ENCODE measurements around the gene ZNF341. TPM values are rescaled to one million over a fixed set of nuclear protein-coding genes. Genes with fewer than 3 reads are reported as not detected.
"Not testable (repeated sequence)": the region's sequence is repeated elsewhere in the genome, so short reads cannot be mapped to it uniquely, and the experiment has no call there.

The ZNF341 gene
- total RNA-seq, result 0.44 and 0.99 TPM in 2 replicates

DNA sequence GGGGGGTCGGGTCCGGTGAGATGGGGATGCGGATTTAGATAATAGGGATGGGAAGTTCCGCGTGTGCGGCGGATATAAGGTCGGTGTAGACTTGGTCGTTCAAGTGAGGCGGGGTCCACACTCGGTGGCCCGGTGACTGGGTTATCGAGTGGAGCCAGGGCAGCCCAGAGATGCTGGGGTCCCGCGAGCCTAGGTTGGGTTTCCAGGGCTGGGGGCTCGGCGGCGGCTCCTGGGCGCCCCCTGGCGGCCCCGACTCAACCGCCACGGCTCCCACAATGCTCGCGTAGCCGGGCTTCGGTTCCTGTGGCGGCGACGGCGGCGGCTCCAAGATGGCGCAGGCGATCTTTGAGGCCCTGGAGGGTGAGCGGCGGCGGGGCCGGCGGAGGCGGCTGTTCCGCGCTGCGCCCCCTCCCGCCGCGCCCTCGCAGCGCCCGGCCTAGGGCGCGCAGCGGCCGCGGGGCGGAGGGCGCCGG lies at the start of gene ZNF341:
TSS of gene ZNF341 (plus strand) at position 304 of the 473 bp plus-strand sequence. CDS start at position 330, 26 bp downstream.
- peak; percentile 85 to 92 for DNase-seq (ENCODE audit: low read depth in 2 of 2)

DNA sequence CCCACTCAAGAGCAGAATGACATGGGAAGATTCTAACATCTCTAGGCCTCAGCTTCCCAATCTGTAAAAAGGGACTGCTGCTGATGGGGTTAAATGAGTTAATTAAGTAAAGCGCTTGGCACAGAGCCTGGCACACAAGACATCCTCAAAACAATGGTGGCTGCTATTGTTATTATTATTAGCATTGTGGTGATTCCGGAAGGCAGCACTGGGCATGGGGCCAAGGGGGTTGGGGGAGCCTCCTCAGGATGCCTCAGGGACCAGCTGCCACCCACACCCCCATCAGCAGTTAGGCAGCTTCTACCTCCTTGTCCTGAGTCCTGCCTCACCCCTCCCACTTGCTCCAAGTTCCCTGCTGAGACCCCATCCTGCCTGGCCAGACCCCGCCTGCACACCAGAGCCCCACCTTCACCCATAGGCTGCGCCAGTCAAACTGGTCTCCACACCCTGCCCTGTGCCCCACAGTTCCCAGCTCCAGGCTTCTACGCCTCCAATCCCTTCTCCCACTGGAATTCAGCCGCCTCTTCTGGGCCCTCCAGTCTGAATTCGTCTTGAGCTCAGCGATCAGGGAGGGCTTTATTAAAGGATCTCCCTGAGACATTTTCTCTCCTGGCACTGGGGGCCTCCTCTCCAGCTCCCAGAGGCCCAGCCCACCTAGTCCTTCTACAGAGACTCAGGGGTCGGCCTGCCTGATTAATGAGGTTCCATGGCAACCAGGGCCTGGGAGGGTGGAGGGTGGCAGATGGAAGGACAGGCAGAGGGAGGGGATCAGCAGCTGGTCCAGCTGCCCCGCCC lies 47.1 kb upstream of the ZNF341 start:
- peak; percentile 31 to 62 for DNase-seq (ENCODE audit: low read depth in 2 of 2)

DNA sequence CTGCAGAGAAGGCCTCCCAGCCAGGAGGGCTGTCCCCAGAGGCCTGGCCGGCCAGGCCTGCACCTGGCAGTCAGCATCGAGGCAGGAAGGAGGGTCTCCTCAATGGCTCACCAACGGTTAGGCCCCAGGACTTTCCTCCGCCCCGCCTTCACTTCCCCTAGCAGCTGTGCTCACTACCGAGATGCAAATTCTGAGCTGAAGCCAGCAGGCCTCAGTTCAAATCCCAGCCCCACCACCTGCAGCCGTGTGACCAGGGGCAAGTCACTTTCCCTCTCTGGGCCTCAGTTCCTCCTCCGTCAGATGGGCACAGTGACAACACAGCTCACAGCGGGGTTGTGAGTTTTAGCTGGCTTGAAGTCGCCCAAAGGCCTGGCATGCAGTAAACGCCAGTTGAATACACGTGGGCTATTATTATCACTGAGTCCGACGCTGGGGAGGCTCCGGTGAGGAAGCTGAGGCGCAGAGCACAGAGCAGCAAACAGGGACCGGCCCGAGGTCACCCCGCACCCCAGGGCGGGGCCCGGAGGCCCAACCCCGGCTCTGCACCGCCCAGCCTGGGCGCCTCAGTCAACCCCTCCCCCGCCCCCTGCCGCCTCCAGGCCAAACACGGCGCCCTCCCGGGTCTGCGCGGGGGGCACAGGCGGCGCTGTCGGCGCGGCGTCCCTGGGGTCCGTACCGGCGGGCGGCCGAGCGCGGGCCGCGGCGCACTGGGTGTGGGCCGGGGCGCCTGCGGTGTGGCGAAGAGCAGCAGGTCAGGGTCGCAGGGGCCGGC lies 46.3 kb upstream of the ZNF341 start:
- peak in 1 of 2 donors; percentile 20 for DNase-seq (ENCODE audit: low read depth in 2 of 2)

DNA sequence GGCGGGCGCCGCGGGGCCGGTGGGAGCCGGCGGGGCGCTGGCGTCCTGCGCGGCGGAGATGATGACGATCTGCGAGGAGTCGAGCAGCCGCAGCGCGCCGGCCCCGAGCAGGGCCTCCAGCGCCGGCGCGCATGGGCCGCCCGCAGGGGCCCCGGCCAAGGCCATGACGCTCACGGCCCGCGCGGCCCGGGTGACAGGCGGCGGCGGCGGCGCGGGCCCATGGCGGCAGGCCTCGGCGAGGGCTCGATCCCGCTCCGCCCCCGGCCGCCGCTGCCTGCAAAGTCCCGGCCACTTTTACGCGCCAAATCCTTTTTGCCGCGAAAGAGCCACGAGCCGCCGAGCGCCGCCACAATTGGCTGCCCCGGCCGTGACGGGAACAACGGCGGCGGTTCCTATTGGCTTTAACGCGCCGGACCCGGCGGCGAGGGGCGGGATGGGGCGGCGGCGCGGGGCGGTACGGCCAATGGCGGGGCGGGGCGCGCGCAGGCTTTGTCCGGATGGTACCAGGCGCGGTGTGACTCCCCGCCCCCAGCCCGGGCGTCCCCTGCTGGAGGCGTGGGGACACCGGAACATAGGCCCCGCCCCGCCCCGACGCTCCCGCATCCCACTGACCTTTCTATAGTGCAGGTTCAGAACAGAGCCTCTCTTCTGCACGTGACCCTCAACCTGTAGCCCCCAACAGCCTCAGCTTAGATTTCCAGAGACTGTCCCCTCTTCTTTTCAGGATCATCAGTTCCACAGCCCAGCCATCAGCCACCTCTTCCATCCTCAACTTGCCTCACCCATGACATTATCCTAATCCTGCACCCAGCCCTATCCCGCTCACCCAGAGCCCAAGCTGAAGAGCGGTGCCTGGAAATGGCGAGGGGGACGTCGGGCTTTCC lies 45.5 kb upstream of the ZNF341 start, which contains the start of gene E2F1:
TSS of gene E2F1 (minus strand) at position 286 of the 884 bp plus-strand sequence. CDS start at position 165, 121 bp downstream.
- peak; percentile 94 to 95 for DNase-seq (ENCODE audit: low read depth in 2 of 2)

DNA sequence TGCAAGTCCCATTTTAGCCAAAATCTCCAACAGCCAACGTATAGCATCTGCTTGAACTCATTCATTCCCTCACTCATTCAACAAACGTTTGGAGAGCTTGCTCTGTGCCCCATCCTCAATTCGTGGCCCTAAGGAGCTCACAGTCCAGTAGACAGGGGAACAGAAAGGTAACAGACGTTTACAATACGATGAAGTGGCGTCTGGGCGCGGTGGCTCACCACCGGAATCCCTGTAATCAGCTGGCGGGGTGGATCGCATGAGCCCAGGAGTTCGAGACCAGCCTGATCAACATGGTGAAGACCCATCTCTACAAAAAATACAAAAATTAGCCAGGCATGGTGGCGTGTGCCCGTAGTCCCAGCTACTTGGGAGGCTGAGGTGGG lies 44.8 kb upstream of the ZNF341 start:
- DNase-seq (ENCODE audit: low read depth in 2 of 2), result no peak

DNA sequence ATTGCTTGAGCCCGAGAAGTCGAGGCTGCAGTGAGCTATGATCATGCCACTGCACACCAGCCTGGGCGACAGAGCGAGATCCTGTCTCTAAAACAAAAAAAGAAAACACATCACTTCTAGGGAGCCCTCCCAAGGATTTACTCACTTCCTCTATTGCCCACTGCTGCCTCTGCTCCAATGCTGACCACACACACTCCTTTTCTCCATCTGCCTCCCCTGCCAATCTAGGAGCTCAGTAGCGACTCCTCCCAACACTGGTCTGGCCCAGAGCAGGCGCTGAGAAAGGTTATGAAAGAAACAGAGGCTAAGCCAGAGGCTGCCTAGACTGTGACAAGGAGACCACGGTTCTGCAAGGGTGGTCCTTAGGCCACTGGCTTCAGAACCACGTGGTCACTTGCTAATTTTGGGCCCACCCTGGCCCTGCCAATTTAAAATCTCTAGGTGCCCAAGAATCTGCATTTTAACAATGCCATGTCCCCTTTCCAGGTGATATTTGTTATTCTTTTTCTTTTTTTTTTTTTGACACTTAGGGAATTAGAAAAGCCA lies 44.4 kb upstream of the ZNF341 start:
- DNase-seq (ENCODE audit: low read depth in 2 of 2), result peak in 1 of 2 donors; percentile 58

DNA sequence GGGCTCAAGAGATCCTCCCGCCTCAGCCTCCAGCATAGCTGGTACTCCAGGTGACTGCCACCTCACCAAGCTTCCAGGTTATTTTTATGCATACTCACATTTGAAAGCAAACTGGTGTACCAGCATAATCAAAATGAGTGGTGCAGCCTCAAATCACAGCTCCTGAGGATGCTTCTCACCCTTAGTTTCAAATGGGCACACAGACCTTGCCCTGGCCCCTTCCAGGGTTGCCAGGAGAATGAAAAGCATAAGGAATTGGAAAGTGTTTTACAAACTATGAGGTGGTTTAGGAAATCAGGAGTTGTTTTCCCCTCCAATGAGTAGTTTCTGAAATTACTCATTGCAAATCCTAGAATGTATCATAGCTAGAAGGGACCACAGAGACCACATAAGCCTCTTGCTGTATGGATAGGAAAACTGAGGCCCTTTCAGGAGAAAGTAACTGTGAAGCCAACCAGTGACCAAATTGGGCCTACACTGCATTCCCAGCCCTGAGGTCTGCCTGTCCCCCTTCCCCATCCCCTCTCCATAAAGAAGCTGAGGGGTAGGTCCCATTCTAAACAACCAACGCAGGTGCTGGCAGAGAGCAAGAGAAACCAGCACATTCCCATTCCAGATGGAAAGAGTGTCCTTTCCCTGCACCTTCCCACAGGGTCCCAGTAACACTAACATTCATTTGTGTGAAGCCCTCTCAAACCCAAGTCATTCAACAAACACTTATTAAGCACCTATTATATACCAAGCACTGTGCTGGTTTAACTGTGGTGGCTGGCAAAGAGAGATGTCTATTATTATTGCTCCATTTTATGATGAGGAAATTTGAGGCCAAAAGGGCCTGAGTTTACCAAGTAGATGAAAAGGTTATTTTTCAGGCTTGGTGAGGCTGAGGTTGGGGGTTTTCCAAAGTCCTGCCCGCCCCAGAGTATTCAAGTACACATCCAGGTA lies 43.5 kb upstream of the ZNF341 start:
- no peak for DNase-seq (ENCODE audit: low read depth in 2 of 2)

DNA sequence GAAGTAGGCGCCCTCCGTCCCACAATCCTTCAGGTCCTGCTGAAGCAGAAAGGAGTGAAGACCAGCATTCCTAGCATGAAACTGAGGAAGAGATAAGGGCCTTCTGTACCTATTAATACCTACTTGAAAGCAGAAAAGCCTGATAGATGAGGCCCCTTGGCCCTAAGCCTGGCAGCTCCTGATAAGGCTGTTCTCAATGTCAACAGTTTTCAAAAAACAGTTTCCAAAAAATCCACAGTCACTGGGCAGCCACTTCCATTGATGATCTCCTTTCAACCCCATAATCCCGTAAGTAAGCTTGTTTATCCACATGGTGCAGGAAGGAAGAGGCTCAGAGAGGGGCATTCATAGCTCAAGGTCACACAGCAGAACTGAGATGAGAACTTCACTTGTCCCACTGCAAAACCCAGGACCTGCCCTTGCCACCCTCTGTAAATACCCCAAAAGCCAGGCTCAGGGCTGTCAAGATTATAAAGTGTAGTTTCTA lies 42.8 kb upstream of the ZNF341 start:
- DNase-seq (ENCODE audit: low read depth in 2 of 2), result no peak

DNA sequence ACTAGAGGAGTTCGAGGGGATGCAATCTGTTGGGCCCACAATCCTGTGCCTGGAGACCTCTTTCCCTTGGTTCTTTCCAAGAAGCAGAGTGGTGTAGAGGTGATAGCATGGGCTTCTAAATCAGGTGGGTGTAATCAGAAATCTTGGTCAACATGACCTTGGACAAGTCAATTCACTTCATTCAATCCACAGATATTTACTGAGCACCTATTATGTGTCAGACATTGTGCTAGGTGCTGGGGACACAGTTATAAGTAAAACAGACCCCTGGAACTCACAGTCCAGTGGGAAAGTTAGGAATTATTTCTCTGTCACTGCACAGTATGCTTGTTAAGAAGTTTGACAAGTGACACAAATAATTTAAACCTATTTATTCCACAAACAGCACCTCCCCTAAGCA lies 42.3 kb upstream of the ZNF341 start:
- no peak for DNase-seq (ENCODE audit: low read depth in 2 of 2)

DNA sequence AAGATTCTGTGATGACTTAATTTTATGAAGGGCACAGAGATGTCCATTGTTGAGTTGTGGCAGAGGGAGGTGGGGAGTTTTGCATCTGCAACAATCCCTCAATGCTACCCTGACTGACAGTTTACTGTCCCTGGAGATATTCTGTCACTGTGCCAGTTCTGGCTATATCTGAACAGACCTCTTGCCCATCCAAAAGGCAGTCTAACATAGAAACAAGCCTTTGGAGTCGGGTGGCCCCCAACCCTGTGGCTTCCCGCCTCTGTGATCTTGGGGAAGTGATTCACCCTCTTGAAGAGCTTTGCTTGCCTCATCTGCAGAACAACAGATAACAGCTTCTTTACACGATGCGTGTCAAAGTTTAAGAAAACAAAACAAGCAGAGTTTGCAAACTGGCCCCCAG lies 41.8 kb upstream of the ZNF341 start:
- DNase-seq (ENCODE audit: low read depth in 2 of 2), result peak in 1 of 2 donors; percentile 77

DNA sequence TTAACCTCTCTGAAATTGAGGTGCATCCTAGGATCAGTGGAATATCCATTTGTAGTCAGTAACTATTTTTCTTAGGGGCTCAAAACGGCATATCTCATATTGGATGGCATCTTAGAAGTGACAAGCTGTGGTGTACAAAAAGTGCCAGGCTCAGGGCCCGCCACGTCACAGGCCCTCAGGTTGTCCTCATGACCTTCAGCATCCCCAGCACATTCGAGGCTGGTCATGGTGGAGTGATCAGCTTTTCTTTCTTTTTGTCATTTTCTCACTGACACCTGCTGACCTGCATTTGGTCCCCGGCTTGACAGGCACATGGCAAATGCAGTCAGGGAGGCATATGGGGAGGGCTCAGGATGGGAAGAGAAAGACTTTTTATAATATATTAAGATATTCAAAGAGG lies 38.5 kb upstream of the ZNF341 start:
- no peak for DNase-seq (ENCODE audit: low read depth in 2 of 2)

DNA sequence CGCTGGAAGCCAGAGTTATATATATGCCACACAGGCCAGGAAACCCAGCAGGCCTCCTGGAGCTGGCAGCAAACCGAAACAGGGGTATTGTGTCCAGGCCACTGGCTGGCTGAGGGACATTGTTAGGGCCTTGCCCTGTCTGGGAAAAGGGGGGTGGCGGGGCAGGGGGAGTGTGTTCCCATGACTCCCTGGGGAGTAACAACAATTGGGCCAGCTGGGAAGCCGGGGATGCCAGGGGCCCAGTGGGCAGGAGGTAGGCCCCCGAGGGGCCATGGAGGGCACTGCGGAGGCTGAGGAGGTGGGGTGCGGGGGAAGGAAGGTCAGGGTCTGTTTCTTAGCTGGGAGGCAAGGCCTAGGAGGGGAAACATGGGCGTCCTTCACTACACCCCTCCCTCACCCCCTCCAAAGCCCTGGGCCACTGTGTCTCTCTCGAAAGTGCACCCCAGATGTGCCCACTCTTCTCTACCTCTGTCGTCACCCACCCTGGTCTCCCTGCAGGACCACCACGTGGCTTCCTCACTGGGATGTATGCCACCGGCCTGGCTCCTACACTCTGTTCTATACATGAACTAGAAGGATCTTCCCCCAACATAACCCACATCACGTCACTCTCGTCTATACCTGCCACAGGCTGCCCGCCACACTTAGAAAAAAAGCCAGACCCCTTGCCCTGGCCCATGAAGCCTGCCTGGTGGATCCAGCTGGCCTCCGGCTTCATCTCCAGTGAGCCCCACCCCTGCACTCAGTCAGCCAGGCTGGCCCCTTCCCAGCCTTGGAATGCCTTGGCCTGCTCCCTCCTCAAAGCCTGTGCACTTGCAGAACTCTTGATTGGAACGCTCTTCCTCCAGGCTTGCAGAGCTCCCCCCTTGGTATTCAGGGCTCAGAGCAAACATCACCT lies 37.8 kb upstream of the ZNF341 start:
- DNase-seq (ENCODE audit: low read depth in 2 of 2), result peak in 1 of 2 donors; percentile 37

DNA sequence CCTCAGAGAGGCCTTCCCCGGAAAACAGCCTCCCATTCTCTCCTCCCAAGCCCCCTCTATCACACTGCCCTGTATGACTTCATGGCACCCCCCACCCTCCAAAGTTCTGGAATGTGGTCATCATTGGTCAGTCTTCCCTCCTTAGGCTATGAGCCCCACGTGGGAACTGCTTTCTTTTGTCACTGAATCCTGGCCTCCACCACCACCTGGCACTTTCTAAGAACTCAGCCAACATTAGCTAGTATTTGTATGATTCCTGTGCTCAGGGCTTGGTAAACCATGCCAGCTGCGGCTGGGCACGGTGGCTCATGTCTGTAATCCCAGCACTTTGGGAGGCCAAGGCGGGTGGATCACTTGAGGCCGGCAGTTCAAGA lies 37.2 kb upstream of the ZNF341 start:
- no peak for DNase-seq (ENCODE audit: low read depth in 2 of 2)

DNA sequence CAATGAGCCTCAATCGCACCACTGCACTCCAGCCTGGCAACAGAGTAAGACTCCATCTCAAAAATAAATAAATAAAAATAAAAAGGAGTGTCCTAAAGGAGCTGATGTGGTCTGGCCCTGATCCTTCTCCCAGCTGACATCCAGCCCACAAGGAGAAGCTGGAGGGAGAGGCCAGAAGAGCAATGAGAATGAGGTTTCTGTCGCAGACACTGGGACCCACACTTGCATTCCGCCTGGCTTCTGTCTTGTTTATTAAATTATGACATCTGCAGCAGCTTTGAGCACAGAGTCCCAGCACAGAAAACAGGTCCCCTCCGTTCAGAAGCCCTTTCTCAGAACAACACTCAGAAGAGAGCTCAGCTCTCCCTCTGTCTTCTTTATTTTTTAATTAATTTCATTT lies 35.3 kb upstream of the ZNF341 start:
- no peak for DNase-seq (ENCODE audit: low read depth in 2 of 2)

DNA sequence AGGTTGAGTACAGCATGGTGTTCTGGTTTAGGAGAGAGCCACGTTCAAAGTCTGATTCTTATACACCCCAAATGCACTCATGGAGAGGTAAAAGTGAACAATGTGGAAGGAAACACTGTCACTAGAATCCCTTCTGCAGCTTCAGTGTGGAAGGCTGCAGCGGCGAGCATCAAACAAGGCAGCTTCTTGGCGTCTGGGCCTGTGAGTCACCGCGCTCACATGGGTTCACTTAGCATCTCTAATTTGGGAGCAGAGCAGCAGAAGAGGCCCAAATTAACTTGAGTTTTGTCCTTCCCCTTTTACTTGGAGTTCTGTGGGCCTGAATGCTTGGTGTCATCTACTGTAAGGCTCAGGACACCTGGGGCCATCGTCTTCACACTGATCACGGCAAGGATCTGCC lies 34.7 kb upstream of the ZNF341 start:
- DNase-seq (ENCODE audit: low read depth in 2 of 2), result no peak

DNA sequence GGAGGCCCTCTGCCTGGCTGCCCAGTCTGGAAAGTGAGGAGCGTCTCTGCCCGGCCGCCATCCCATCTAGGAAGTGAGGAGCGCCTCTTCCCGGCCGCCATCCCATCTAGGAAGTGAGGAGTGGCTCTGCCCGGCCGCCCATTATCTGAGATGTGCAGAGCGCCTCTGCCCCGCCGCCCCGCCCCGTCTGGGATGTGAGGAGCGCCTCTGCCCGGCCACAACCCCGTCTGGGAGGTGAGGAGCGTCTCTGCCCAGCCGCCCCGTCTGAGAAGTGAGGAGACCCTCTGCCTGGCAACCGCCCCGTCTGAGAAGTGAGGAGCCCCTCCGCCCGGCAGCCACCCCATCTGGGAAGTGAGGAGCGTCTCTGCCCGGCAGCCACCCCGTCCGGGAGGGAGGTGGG lies 32.8 kb upstream of the ZNF341 start:
- DNase-seq (ENCODE audit: low read depth in 2 of 2), result not testable (repeated sequence)

DNA sequence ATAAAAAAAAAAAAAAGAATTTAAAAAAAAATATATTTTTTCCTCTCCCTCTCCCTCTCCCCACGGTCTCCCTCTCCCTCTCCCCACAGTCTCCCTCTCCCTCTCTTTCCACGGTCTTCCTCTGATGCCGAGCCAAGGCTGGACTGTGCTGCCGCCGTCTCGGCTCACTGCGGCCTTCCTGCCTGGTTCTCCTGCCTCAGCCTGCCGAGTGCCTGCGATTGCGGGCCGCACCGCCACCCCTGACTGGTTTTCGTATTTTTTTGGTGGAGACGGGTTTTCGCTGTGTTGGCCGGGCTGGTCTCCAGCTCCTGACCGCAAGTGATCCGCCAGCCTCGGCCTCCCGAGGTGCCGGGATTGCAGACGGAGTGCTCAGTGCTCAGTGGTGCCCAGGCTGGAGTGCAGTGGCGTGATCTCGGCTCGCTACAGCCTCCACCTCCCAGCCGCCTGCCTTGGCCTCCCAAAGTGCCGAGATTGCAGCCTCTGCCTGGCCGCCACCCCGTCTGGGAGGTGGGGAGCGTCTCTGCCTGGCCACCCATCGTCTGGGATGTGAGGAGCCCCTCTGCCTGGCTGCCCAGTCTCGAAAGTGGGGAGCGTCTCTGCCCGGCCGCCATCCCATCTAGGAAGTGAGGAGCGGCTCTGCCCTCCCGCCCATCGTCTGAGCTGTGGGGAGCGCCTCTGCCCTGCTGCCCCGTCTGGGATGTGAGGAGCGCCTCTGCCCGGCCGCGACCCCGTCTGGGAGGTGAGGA lies 30.9 kb upstream of the ZNF341 start:
- DNase-seq (ENCODE audit: low read depth in 2 of 2), result not testable (repeated sequence)

Measured in lung microvascular endothelial cell (primary cell).